ENCODE data around the gene DUSP5.
"Not testable (repeated sequence)": the region's sequence is repeated elsewhere in the genome, so short reads cannot be mapped to it uniquely, and the experiment has no call there.

DUSP5 gene

DNA sequence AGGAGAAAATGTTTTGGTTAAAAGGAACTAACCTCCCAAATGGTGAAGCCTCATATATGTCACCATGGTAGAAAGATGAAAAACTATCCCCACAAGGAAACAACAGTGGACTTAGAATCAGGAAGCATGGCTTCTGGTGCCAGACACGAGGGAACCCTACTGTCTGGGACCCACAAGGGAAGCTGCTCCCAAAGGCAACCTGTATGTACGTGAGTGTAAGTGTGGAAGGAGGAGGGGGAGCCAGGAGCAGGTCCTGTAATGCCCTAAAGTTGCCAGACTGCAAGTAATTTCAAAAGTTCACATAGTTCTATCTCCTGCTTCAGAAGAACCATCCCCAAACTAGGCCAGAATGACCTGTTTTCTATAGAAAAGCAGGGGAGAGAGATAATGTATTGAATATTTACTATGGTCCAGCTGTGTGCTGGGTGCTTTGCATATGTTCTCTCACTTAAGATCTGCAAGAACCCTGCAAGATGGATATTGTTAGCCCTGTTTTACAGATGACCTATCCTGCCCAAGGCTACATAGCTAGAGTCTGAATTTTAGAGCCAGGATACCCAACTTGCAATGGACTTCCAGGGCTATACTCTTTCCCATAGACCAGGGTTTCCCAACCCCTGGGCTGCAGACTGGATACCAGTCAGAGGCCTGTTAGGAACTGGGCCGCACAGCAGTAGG, 19.2 kb downstream of the DUSP5 start:
- DNase-seq (ENCODE audit: low read depth, low spot score) = no peak

DNA sequence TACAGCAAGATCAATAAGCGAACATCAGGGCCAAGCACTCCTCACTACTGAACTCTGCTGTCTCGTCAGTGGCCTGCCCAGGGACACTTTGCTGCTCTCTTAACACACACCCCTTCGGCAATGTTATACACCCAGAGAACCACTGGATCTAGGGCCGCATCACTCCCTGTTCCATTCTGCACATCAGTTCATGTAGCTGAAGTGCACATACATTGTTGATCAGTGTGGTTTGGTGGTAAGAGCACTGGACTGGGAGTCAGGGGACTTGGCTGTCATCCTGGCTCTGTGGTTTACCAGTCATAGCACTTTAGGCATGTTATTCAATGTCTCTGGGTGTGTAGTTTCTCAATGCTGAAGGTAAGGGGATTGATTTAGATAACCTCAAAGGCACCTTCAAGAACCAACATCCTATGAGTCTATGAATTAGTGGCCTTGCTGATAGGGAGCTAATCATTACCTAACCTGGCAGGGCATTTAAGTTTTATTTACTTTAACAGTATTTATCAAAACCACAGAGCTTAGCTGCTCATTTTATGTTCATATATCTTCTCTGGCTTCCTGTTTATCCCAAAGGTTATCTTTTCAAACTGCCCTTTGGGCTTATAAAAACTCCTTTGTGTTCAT, 24.8 kb downstream of the DUSP5 start:
- no peak for DNase-seq (ENCODE audit: low read depth, low spot score)

DNA sequence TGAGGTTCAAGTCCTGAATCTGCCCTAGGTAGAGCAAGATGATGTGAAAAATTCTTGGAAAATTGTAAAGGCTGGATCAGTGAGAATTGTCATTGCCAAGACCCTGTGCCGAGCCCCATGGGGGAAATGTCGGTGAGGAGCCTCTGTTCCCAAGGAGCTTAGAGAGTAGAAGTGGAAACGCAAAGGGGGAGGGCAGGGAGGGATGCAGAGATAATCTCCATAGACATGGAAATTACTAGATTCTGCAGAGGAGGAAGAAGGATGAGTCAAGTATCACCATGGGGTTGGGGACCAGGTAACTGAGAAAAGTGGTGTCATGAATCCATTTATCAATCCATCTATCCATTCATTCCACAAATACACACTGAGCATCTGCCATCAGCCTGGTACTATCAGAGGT, 26.0 kb downstream of the DUSP5 start:
- no peak for DNase-seq (ENCODE audit: low read depth, low spot score)

DNA sequence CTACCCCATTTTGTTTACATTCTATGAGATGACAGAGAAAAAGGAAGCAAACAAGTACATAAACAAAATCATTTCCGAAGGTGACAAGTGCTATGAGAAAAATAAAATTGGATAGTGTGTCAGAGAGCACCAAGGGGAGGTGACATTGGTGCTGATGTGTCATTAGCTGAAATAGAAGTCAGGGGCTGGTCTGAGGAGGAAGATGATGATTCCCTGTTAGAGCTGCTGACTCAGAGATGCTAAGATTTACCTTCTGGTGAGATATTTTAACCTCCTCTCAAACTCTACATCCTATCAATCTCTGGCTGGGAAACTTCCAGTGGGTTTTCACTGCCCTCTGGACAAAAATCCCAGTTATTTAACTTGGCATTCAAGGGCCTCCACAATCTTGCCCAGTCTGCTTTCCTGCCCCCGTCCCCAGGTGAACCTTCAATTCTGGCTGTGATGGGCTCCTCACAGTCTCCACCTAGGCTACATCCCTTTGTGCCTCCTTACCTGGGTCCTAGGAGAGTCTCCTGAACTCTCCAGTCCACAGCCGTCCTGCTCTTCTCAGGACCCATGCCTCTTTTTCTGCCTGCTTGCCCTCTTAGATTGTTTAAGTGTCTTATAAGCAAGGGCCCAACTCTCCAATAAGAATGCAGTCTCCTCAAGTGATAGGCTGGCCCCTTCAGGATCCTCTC, 26.6 kb downstream of the DUSP5 start:
- no peak for DNase-seq (ENCODE audit: low read depth, low spot score)

DNA sequence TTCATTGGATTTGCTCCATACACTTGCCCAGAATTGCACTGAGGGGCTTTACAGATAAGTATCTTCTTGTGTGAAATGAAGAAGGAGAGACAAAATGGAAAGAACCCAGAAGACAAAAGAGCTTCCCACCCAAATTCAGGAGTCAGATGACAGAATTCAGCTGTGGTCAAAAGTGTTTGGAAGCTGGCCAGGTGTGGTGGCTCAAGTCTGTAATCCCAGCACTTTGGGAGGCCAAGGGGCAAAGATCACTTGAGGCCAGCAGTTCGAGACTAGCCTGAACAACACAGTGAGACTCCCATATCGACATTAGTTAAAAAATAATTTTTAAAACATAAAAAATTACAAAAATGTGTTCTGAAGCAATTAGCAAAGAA, 27.1 kb downstream of the DUSP5 start:
- no peak for DNase-seq (ENCODE audit: low read depth, low spot score)

DNA sequence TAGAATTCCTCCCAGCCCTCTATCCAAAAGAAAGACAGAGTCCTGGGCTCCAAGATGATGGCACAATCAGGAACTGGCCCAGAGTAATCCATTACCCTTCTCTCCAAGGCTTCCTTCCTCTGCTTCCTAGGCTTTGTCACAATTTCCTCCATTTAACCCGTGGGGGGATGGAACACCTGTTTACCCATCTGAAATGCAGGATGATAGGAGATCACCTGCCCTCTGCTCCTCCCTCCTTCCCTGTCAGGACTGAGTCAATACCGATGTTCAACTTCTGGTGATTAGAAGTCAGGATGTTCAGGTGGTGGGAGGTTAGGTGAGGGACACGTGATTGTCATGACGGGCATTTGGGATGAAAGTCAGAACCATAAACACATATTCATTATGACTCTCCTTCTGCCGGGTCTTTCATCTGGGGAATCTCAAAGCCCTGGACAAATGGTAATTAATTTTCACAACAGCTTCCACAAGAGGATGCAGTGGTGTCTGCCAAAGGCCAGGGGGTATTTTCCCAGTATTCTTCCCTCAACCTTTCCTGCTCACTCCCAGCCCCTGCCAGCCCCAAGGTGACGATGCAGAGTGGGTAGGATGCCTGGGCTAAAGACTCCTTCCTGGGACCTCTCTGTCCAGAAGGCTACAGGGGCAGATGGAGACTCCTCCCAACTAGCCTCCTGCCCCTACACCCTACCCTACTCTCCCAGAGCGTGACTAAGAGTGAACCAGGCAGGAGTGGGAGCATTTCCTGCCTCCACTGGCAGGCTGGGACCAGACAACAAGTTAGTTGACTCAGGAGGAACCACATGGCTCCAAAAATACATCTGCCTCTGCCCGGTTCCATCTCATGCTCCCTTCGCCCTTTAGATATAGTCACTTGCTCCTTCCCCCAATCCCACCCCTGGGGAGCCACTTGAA, 27.9 kb downstream of the DUSP5 start:
- DNase-seq (ENCODE audit: low read depth, low spot score) = no peak

DNA sequence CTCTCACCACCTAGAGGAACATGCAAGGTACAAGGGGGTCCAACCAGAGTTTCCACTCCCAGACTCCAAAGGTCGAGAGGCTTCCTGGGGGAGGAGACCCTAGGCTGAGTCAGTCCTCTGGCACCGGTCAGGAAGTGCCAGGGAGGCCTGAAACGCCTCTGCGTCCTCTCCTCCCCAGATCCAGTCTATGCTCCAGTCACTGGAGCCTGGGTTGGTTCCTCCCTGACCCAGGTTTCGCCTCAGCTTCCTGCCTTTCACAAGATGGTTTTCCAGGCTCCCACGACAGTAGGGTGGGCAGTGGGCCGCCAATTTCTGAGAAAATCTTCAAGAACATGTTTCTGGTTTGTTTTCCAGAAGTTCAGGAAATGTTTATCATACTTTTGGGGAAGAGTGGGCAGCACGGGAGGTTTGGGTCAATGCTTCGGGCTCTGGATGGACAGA, 30.0 kb downstream of the DUSP5 start:
- DNase-seq (ENCODE audit: low read depth, low spot score) = no peak

DNA sequence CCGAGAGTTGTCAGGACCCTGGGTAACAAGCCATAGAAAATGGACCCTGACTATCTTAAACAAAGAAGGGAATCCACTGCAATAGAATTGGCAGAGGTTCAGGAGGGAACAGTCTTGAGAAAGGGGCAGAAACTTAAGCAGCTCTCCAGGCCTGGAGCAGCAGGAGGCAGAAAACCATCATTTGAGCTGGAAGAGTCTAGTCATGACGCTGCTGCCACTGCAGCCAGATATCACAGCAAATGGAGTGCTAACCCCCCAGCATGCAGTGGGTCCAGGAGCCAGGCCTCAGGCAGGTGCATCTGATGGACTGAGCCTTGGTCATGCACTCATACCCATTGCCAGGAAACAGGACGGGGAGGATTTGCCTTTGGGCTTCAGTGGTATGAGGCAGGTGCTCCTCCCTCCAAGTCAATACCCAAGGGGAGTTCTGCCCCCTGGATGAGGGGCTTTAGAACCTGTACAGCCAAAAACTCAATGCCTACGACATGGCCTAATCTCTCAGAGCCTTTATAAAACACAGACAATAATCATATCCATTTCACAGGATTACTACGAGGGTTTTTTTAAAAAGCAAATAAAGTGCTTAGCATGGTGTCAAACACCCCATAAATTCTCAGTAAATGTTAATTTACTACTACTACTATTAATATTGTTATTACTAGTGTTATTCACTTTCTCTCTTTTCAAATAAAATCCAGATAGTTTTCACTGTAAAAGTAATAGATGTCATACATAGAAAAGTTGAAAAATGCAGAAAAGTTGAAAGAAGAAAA, 30.7 kb downstream of the DUSP5 start:
- DNase-seq (ENCODE audit: low read depth, low spot score) = no peak

DNA sequence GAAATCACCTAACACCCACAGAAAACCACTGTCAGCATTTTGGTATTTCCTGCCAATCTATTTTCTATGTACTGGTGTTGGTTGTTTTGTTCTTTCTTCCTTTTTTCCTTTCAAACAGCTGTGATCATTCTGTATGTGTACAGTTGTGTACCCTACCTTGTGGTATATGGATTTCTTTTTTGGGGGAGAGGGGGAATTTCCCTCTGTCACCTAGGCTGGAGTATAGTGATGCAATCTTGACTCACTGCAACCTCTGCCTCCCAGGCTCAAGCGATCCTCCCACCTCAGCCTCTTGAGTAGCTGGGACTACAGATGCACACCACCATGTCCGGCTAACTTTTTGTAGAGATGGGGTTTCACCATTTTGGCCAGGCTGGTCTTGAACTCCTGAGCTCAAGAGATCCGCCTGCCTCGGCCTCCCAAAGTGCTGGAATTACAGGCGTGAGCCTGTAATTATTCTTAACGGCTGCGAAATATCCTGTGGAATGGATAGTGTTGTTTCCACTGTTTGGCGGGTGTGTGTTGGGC, 31.4 kb downstream of the DUSP5 start:
- DNase-seq (ENCODE audit: low read depth, low spot score) = not testable (repeated sequence)

DNA sequence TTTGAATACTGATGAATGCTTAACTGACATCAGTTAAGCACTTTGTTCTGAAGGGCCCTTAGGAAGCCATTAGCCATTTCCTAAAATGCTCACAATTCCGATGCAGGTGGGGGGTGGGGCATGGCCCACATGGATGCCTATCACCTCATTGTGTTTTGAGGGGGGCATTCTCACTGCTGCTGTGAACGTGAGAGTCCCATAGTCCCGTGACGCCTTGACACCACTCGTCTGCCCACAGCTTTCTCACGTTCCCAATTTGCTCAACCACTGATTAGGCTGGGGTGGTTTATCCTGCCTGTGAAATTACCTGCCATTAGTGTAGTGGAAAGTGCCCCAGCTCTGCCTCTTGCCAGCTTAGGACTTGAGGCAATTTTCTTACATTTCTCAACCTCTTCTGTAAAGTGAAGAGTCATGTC, 31.9 kb downstream of the DUSP5 start:
- DNase-seq (ENCODE audit: low read depth, low spot score) = no peak

DNA sequence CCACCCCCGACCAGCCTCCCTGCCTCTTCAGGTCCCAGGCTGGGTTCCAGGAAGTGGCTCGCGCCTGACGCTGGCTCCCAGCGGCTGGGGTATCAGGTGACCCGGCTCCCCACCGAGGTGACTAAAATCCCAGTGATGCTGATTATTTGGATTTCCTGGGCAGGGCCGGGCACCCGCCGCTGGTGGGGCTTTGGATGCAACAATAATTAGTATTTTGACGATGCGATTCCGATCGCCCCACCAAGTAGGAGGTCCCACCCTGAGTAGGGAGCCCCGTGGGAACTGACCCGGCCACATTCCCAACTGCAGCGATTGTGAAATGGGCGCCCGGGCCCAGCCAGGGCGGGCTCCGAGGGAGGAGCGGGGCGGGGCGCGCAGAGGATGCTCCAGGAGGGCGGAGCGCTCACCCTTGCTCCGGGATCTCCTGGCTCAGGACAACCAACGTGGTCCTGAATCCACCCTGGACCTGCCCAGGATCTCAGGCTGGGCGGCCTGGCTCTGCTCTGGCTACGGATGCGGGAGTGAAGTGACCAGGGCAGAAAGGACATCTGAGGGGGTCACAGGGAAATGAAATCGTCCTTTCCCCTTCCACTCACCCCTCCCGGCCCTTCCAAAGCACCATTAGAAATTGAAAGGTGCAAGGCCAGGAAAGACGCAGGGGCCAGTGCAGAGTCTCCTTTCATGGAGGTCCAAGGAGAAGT, 32.6 kb downstream of the DUSP5 start:
- peak; percentile 68 for DNase-seq (ENCODE audit: low read depth, low spot score)

DNA sequence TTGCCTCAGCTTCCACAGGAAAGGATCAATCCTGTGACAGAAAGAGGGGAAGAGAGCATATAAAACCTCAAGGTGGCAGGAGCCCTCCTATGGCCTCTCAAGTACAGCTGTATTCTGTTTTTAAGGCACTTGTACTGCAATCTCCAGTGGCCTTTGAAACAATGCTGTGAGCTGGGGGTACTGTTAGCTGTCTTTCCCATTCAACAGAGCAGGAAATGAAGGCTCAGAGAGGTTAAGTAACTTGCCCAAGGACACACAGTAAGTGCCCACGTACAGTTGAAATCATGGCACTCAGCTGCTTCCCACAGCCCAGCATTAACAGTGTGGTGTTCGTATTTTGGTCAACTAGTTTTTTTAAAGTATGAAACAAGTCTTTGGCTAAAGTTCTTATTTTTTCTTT, 34.0 kb downstream of the DUSP5 start:
- DNase-seq (ENCODE audit: low read depth, low spot score) = no peak

DNA sequence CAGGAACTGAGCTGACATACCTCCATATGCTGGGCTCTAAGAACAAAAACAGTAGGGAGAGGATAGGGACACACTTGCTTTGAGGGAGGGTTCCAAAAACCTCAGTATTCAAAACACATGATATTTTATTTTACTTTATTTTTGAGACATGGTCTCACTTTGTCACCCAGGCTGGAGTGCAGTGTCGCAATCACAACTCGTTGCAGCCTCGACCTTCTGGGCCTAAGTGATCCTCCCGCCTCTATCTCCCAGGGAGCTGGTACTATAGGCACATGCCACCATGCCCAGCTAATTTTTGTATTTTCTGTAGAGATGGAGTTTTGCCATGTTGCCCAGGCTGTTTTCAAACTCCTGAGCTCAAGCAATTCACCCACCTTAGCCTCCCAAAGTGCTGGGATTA, 34.9 kb downstream of the DUSP5 start:
- not testable (repeated sequence) for DNase-seq (ENCODE audit: low read depth, low spot score)

DNA sequence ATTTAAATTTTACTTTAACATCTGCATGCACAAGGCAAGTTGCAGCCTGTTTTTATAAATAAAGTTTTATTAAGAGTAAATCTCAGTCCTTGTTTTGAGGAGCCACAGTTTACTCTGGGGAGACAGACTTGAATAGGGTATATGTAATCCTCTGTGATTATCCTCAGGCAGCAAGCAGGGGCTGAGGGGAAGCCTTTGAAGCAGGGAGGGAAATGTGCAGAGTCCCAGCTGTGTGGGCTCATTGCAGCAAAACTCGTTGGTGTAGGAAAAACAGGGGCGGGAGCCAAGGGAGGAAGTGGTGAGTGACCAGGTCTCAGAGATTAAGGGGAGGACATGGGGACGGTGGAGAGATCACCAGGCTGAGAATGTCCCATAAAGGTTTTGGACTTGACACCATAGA, 35.4 kb downstream of the DUSP5 start:
- DNase-seq (ENCODE audit: low read depth, low spot score) = no peak

DNA sequence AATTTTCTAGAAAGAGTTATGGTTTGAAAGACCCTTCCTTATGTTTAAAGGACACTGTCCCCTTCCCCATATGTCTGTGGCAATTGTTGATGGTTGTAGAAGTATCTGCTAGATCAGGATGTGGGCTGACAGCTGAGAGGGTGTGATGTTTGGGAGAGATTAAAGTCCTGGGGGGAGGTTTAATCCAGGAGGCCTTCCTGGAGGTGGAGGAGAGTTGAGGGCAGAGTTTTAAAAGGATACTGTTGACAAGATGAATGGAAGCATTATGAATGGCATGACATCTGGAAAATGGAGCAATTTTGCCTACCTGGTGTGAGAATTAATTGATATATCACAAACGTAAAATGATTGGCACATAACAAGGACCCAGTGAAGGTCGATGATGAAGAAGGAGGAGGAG, 36.9 kb downstream of the DUSP5 start:
- no peak for DNase-seq (ENCODE audit: low read depth, low spot score)

DNA sequence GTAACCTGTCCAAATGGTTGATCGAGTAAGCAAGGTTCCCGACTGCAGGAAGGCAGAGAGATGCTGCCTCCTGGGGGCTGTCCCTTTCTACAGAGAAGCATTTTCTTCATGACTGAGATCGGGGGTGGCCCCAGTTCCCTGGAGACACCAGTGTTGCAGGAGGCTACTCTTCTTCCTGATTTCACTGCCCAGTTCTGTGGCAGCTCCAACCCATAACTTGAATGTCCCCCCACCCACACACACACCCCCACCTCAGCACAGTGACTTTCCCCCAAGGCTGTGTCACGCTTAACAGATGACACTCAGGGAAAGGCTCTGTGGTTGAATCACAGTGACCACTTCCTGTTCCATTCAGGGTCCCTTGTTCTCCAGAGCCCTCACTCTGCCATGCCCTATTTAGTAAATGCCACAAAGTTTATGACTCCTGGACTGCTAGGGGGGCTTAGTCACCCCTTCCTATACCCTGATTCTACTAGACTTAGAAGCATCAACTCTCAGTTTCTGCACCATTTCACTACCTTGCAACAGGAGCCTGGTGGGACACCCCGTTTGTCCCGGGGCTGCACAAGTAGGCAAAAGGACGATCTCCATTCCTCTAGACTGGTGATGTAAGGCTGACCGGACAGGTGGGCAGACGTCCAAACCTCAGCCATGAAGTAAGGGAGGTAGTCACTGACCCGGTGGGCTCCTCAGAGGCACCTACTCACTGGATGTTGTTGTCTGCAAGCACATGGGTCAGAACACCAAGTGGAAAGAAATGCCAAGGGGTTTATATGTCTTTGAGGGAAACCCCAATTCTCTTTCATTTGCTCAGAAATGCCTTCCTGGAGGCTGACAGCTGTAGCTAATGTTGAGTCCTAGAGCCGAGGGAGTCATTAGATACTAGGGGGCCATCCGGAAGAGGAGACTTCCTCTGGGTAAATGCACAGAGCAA, 38.5 kb downstream of the DUSP5 start:
- DNase-seq (ENCODE audit: low read depth, low spot score) = no peak

DNA sequence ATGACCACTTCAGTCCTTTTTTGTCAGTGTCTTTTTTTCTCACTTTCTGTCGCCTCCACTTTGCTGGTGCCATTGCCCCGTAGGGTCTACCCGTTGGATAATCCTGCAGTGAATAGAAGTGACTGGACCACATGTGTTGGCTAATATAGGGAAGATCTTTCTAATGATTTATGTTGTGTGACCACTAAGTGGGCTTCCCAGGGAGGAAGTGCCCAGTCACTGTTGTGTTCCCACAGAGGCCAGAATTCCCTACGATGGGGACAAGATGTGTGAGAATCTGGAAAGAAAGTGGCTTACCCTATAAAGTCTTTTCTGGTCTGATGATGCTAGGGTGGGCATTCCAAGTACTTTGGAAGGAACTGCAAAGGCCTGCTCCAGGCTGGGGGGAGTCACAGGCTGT, 41.4 kb downstream of the DUSP5 start:
- DNase-seq (ENCODE audit: low read depth, low spot score) = no peak

DNA sequence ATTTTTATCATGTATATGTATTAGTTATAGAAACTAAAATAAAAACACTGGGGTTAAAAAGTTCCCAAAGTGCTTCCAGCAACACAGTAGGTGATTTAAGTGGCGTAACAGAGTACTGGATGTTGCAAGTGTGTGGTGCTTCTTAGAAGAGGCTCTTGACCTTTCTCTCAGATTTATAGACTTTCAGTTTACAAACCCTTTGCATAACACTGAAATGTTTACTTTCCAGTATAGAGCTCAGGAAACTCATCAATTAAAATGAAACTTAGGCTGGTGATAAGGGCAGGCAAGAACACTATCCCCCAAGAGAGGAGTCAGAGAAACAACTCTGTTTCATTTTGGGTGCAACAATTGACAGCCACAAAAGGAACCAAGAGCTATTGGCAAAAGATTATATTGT, 42.3 kb downstream of the DUSP5 start:
- no peak for DNase-seq (ENCODE audit: low read depth, low spot score)

DNA sequence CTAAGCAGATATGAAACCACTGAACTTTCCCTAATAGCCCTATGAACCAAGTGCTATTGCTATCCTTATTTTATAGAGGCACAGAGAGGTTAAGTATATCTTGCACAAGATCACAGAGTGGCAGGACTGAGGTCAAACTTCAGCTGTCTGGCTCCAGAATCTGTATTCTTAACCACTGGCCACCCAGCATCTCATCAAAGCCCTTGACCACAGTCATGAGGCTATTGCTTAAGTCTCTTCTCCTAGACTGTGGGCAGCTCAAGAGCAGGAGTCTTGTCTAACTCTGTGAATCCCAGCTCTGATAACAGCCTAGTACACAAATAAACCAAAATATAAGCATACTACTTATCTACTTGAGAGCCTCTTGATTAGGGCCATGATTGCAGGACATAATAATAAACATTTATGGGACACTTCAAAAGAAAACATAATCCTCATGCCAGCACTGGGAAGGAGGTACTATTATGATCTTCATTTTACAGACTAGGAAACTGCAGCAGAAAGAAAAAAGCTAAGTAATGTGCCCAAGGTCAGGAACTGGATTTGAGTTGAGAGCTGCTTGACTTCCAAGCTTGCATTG, 47.3 kb downstream of the DUSP5 start:
- DNase-seq (ENCODE audit: low read depth, low spot score) = no peak

Data from brain pericyte (primary cell).